ENCODE results near the gene MGAT3. TPM values are rescaled to one million over a fixed set of nuclear protein-coding genes. Genes with fewer than 3 reads are reported as not detected.
A peak's percentile ranks its signal among the peaks of the same experiment; 100 is the strongest.

The MGAT3 gene
- total and polyA plus RNA-seq, 9 donors = 1.7 to 9.6 (median 4.7) TPM

GRCh38 chr22:39526736-39527171 is 69.9 kb downstream of the MGAT3 start:
- peaks cover 76% of the 10 kb centered on the region for H3K36me3 ChIP-seq (ENCODE audit: control insufficient read depth, insufficient read depth, low read length)
- peak; percentile 18 for DNase-seq
- no peak overlapping the region for H3K4me3 ChIP-seq (ENCODE audit: low read length)
- WGBS (ENCODE audit: insufficient coverage) = 54% methylated on average over 3 of the region's 4 CpGs
- H3K27me3 ChIP-seq (ENCODE audit: control insufficient read depth, insufficient read depth, low read length) = no peaks in the 10 kb centered on the region
- peak overlapping the region; percentile 35 for H3K27ac ChIP-seq (ENCODE audit: low read length)
- H3K9me3 ChIP-seq (replicated peaks; ENCODE audit: control insufficient read depth, low read depth, low read length) = no peaks in the 10 kb centered on the region
- H3K4me1 ChIP-seq (ENCODE audit: control insufficient read depth, insufficient read depth, low read length) = peaks cover 73% of the 10 kb centered on the region

GRCh38 chr22:39527481-39527961 is 70.7 kb downstream of the MGAT3 start:
- DNase-seq = peak; percentile 64
- no peak overlapping the region for H3K4me3 ChIP-seq (ENCODE audit: low read length)
- H3K9me3 ChIP-seq (replicated peaks; ENCODE audit: control insufficient read depth, low read depth, low read length) = no peaks in the 10 kb centered on the region
- peak overlapping the region; percentile 65 for H3K27ac ChIP-seq (ENCODE audit: low read length)
- H3K4me1 ChIP-seq (ENCODE audit: control insufficient read depth, insufficient read depth, low read length) = peaks cover 69% of the 10 kb centered on the region
- peaks cover 69% of the 10 kb centered on the region for H3K36me3 ChIP-seq (ENCODE audit: control insufficient read depth, insufficient read depth, low read length)
- H3K27me3 ChIP-seq (ENCODE audit: control insufficient read depth, insufficient read depth, low read length) = no peaks in the 10 kb centered on the region
- 35% methylated on average over 6 of the region's 6 CpGs for WGBS (ENCODE audit: insufficient coverage)

- WGBS (ENCODE audit: insufficient coverage) = 67% methylated on average over 7 of the region's 12 CpGs
- H3K4me3 ChIP-seq (ENCODE audit: low read length) = no peak overlapping the region
- peaks cover 62% of the 10 kb centered on the region for H3K36me3 ChIP-seq (ENCODE audit: control insufficient read depth, insufficient read depth, low read length)
These were observed 71.4 kb downstream of the MGAT3 start for GRCh38 chr22:39528080-39528661.

GRCh38 chr22:39528681-39529486 is 72.1 kb downstream of the MGAT3 start:
- WGBS (ENCODE audit: insufficient coverage) = 33% methylated on average over 31 of the region's 32 CpGs
- Histone ChIP-seq H3K36me3 (ENCODE audit: control insufficient read depth, insufficient read depth, low read length) (peaks cover 58% of the 10 kb centered on the region), H3K9me3 (replicated peaks; ENCODE audit: control insufficient read depth, low read depth, low read length) (no peaks in the 10 kb centered on the region), H3K27me3 (ENCODE audit: control insufficient read depth, insufficient read depth, low read length) (no peaks in the 10 kb centered on the region), H3K4me3 (ENCODE audit: low read length) (no peak overlapping the region), H3K27ac (ENCODE audit: low read length) (peak overlapping the region; percentile 65), H3K4me1 (ENCODE audit: control insufficient read depth, insufficient read depth, low read length) (peaks cover 59% of the 10 kb centered on the region)
- DNase-seq = peak; percentile 94

More at GRCh38 chr22:39528080-39528661, 71.4 kb downstream of the MGAT3 start:
- peaks cover 63% of the 10 kb centered on the region for H3K4me1 ChIP-seq (ENCODE audit: control insufficient read depth, insufficient read depth, low read length)
- no peaks in the 10 kb centered on the region for H3K27me3 ChIP-seq (ENCODE audit: control insufficient read depth, insufficient read depth, low read length)
- peak; percentile 31 for DNase-seq
- H3K9me3 ChIP-seq (replicated peaks; ENCODE audit: control insufficient read depth, low read depth, low read length) = no peaks in the 10 kb centered on the region
- peak overlapping the region; percentile 65 for H3K27ac ChIP-seq (ENCODE audit: low read length)

GRCh38 chr22:39529487-39529851 is 72.7 kb downstream of the MGAT3 start:
- Histone ChIP-seq H3K27me3 (ENCODE audit: control insufficient read depth, insufficient read depth, low read length) (no peaks in the 10 kb centered on the region), H3K4me3 (ENCODE audit: low read length) (no peak overlapping the region), H3K36me3 (ENCODE audit: control insufficient read depth, insufficient read depth, low read length) (peaks cover 52% of the 10 kb centered on the region), H3K27ac (ENCODE audit: low read length) (no peak overlapping the region), H3K4me1 (ENCODE audit: control insufficient read depth, insufficient read depth, low read length) (peaks cover 57% of the 10 kb centered on the region), H3K9me3 (replicated peaks; ENCODE audit: control insufficient read depth, low read depth, low read length) (no peaks in the 10 kb centered on the region)
- no peak for DNase-seq
- 57% methylated on average over 17 of the region's 17 CpGs for WGBS (ENCODE audit: insufficient coverage)

- H3K27ac ChIP-seq (ENCODE audit: low read length) = no peak overlapping the region
These were observed 73.3 kb downstream of the MGAT3 start for GRCh38 chr22:39530116-39530515.

GRCh38 chr22:39530692-39531331 is 74.0 kb downstream of the MGAT3 start:
- Histone ChIP-seq H3K27ac (ENCODE audit: low read length) (no peak overlapping the region), H3K27me3 (ENCODE audit: control insufficient read depth, insufficient read depth, low read length) (no peaks in the 10 kb centered on the region), H3K4me3 (ENCODE audit: low read length) (no peak overlapping the region), H3K4me1 (ENCODE audit: control insufficient read depth, insufficient read depth, low read length) (peaks cover 51% of the 10 kb centered on the region), H3K36me3 (ENCODE audit: control insufficient read depth, insufficient read depth, low read length) (peaks cover 41% of the 10 kb centered on the region), H3K9me3 (replicated peaks; ENCODE audit: control insufficient read depth, low read depth, low read length) (no peaks in the 10 kb centered on the region)
- 42% methylated on average over 6 of the region's 9 CpGs for WGBS (ENCODE audit: insufficient coverage)
- peak; percentile 53 for DNase-seq

More at GRCh38 chr22:39530116-39530515, 73.3 kb downstream of the MGAT3 start:
- WGBS (ENCODE audit: insufficient coverage) = 79% methylated on average over 6 of the region's 6 CpGs
- H3K9me3 ChIP-seq (replicated peaks; ENCODE audit: control insufficient read depth, low read depth, low read length) = no peaks in the 10 kb centered on the region
- peaks cover 45% of the 10 kb centered on the region for H3K36me3 ChIP-seq (ENCODE audit: control insufficient read depth, insufficient read depth, low read length)
- H3K4me3 ChIP-seq (ENCODE audit: low read length) = no peak overlapping the region
- peaks cover 56% of the 10 kb centered on the region for H3K4me1 ChIP-seq (ENCODE audit: control insufficient read depth, insufficient read depth, low read length)
- DNase-seq = no peak
- no peaks in the 10 kb centered on the region for H3K27me3 ChIP-seq (ENCODE audit: control insufficient read depth, insufficient read depth, low read length)

GRCh38 chr22:39532215-39533073 is 75.6 kb downstream of the MGAT3 start, which contains the start of gene RPS19BP1:
Gene RPS19BP1, minus strand, starts transcription at chr22:39532748. Its CDS starts 10 bp downstream, at chr22:39532738.
- peak; percentile 100 for DNase-seq
- peaks cover 38% of the 10 kb centered on the region for H3K36me3 ChIP-seq (ENCODE audit: control insufficient read depth, insufficient read depth, low read length)
- H3K4me1 ChIP-seq (ENCODE audit: control insufficient read depth, insufficient read depth, low read length) = peaks cover 44% of the 10 kb centered on the region
- WGBS (ENCODE audit: insufficient coverage) = under 1% methylated on average over 47 of the region's 67 CpGs
- H3K27me3 ChIP-seq (ENCODE audit: control insufficient read depth, insufficient read depth, low read length) = no peaks in the 10 kb centered on the region
- peak within 1 kb of the TSS; percentile 98 for H3K4me3 ChIP-seq (ENCODE audit: low read length)
- no peaks in the 10 kb centered on the region for H3K9me3 ChIP-seq (replicated peaks; ENCODE audit: control insufficient read depth, low read depth, low read length)
- H3K27ac ChIP-seq (ENCODE audit: low read length) = peak within 1 kb of the TSS; percentile 92

GRCh38 chr22:39534092-39534506 is 77.3 kb downstream of the MGAT3 start:
- peak; percentile 35 for DNase-seq
- Histone ChIP-seq H3K27ac (ENCODE audit: low read length) (no peak overlapping the region), H3K36me3 (ENCODE audit: control insufficient read depth, insufficient read depth, low read length) (peaks cover 23% of the 10 kb centered on the region), H3K4me3 (ENCODE audit: low read length) (no peak overlapping the region), H3K4me1 (ENCODE audit: control insufficient read depth, insufficient read depth, low read length) (peaks cover 27% of the 10 kb centered on the region), H3K27me3 (ENCODE audit: control insufficient read depth, insufficient read depth, low read length) (no peaks in the 10 kb centered on the region), H3K9me3 (replicated peaks; ENCODE audit: control insufficient read depth, low read depth, low read length) (no peaks in the 10 kb centered on the region)
- WGBS (ENCODE audit: insufficient coverage) = 82% methylated on average over 10 of the region's 12 CpGs
